ENCODE data around the gene UXT. TPM values are rescaled to one million over a fixed set of nuclear protein-coding genes. Genes with fewer than 3 reads are reported as not detected.
A peak's percentile ranks its signal among the peaks of the same experiment; 100 is the strongest.
"Not testable (repeated sequence)": the region's sequence is repeated elsewhere in the genome, so short reads cannot be mapped to it uniquely, and the experiment has no call there.

The UXT gene
- total and polyA plus RNA-seq, 4 donors: 55.4 to 103 (median 70.6) TPM

GRCh38 chrX:47683184-47683828, 24.3 kb upstream of the UXT start:
- no peak for DNase-seq (ENCODE audit: low read depth in 4 of 6, low spot score in 6 of 6)
- no peaks in the 10 kb centered on the region for H3K36me3 ChIP-seq (ENCODE audit: control insufficient read depth, insufficient read depth, low read length)
- no peaks in the 10 kb centered on the region for H3K9me3 ChIP-seq (ENCODE audit: control insufficient read depth, insufficient read depth, low read length)
- no peaks in the 10 kb centered on the region for H3K27me3 ChIP-seq (ENCODE audit: control insufficient read depth, insufficient read depth, low read length)
- H3K4me1 ChIP-seq (ENCODE audit: control insufficient read depth, insufficient read depth, low read length): no peaks in the 10 kb centered on the region
- no peak overlapping the region for H3K4me3 ChIP-seq (ENCODE audit: low read depth, low read length)
- WGBS (ENCODE audit: insufficient coverage): 76% methylated on average over 13 of the region's 14 CpGs
- H3K27ac ChIP-seq (ENCODE audit: low read depth, low read length): no peak overlapping the region

- DNase-seq (ENCODE audit: low read depth in 4 of 6, low spot score in 6 of 6); H3K4me3 ChIP-seq (ENCODE audit: low read depth, low read length); H3K4me1 ChIP-seq (ENCODE audit: control insufficient read depth, insufficient read depth, low read length); H3K27ac ChIP-seq (ENCODE audit: low read depth, low read length); H3K27me3 ChIP-seq (ENCODE audit: control insufficient read depth, insufficient read depth, low read length); H3K36me3 ChIP-seq (ENCODE audit: control insufficient read depth, insufficient read depth, low read length); H3K9me3 ChIP-seq (ENCODE audit: control insufficient read depth, insufficient read depth, low read length): not testable (repeated sequence)
- WGBS (ENCODE audit: insufficient coverage): no CpG with 5 or more reads among the region's 7 CpGs
These were observed 17.2 kb upstream of the UXT start for GRCh38 chrX:47675959-47676859.

GRCh38 chrX:47674776-47675175, 15.8 kb upstream of the UXT start:
- Histone ChIP-seq H3K27ac (ENCODE audit: low read depth, low read length) (no peak overlapping the region), H3K4me3 (ENCODE audit: low read depth, low read length) (no peak overlapping the region), H3K9me3 (ENCODE audit: control insufficient read depth, insufficient read depth, low read length) (no peaks in the 10 kb centered on the region), H3K27me3 (ENCODE audit: control insufficient read depth, insufficient read depth, low read length) (no peaks in the 10 kb centered on the region), H3K36me3 (ENCODE audit: control insufficient read depth, insufficient read depth, low read length) (no peaks in the 10 kb centered on the region), H3K4me1 (ENCODE audit: control insufficient read depth, insufficient read depth, low read length) (no peaks in the 10 kb centered on the region)
- no peak for DNase-seq (ENCODE audit: low read depth in 4 of 6, low spot score in 6 of 6)
- 76% methylated on average over 3 of the region's 5 CpGs for WGBS (ENCODE audit: insufficient coverage)

GRCh38 chrX:47665797-47666196, 6.8 kb upstream of the UXT start:
- H3K4me3 ChIP-seq (ENCODE audit: low read depth, low read length); H3K27me3 ChIP-seq (ENCODE audit: control insufficient read depth, insufficient read depth, low read length); H3K9me3 ChIP-seq (ENCODE audit: control insufficient read depth, insufficient read depth, low read length); H3K27ac ChIP-seq (ENCODE audit: low read depth, low read length); H3K36me3 ChIP-seq (ENCODE audit: control insufficient read depth, insufficient read depth, low read length); H3K4me1 ChIP-seq (ENCODE audit: control insufficient read depth, insufficient read depth, low read length); DNase-seq (ENCODE audit: low read depth in 4 of 6, low spot score in 6 of 6): not testable (repeated sequence)
- 87% methylated on average over 2 of the region's 4 CpGs for WGBS (ENCODE audit: insufficient coverage)

GRCh38 chrX:47664737-47665136, 5.8 kb upstream of the UXT start:
- H3K27me3 ChIP-seq (ENCODE audit: control insufficient read depth, insufficient read depth, low read length): no peaks in the 10 kb centered on the region
- WGBS (ENCODE audit: insufficient coverage): no CpG with 5 or more reads among the region's 5 CpGs

GRCh38 chrX:47662144-47662657, 3.2 kb upstream of the UXT start:
- Histone ChIP-seq H3K36me3 (ENCODE audit: control insufficient read depth, insufficient read depth, low read length) (no peaks in the 10 kb centered on the region), H3K9me3 (ENCODE audit: control insufficient read depth, insufficient read depth, low read length) (no peaks in the 10 kb centered on the region), H3K27me3 (ENCODE audit: control insufficient read depth, insufficient read depth, low read length) (no peaks in the 10 kb centered on the region), H3K4me1 (ENCODE audit: control insufficient read depth, insufficient read depth, low read length) (no peaks in the 10 kb centered on the region), H3K27ac (ENCODE audit: low read depth, low read length) (no peak overlapping the region), H3K4me3 (ENCODE audit: low read depth, low read length) (no peak overlapping the region)
- DNase-seq (ENCODE audit: low read depth in 4 of 6, low spot score in 6 of 6): no peak
- no CpG with 5 or more reads among the region's 1 CpG for WGBS (ENCODE audit: insufficient coverage)

More at GRCh38 chrX:47664737-47665136, 5.8 kb upstream of the UXT start:
- Histone ChIP-seq H3K4me3 (ENCODE audit: low read depth, low read length) (no peak overlapping the region), H3K36me3 (ENCODE audit: control insufficient read depth, insufficient read depth, low read length) (no peaks in the 10 kb centered on the region), H3K9me3 (ENCODE audit: control insufficient read depth, insufficient read depth, low read length) (no peaks in the 10 kb centered on the region), H3K27ac (ENCODE audit: low read depth, low read length) (no peak overlapping the region), H3K4me1 (ENCODE audit: control insufficient read depth, insufficient read depth, low read length) (no peaks in the 10 kb centered on the region)
- no peak for DNase-seq (ENCODE audit: low read depth in 4 of 6, low spot score in 6 of 6)

GRCh38 chrX:47661539-47661938, 2.6 kb upstream of the UXT start:
- no peaks in the 10 kb centered on the region for H3K36me3 ChIP-seq (ENCODE audit: control insufficient read depth, insufficient read depth, low read length)
- DNase-seq (ENCODE audit: low read depth in 4 of 6, low spot score in 6 of 6): no peak
- no peak overlapping the region for H3K27ac ChIP-seq (ENCODE audit: low read depth, low read length)
- no peaks in the 10 kb centered on the region for H3K9me3 ChIP-seq (ENCODE audit: control insufficient read depth, insufficient read depth, low read length)
- H3K4me3 ChIP-seq (ENCODE audit: low read depth, low read length): no peak overlapping the region
- WGBS (ENCODE audit: insufficient coverage): 82% methylated on average over 5 of the region's 7 CpGs
- no peaks in the 10 kb centered on the region for H3K27me3 ChIP-seq (ENCODE audit: control insufficient read depth, insufficient read depth, low read length)
- H3K4me1 ChIP-seq (ENCODE audit: control insufficient read depth, insufficient read depth, low read length): no peaks in the 10 kb centered on the region

- H3K4me1 ChIP-seq (ENCODE audit: control insufficient read depth, insufficient read depth, low read length): no peaks in the 10 kb centered on the region
- H3K4me3 ChIP-seq (ENCODE audit: low read depth, low read length): peak overlapping the region; percentile 71
- DNase-seq (ENCODE audit: low read depth in 4 of 6, low spot score in 6 of 6): no peak
- 32% methylated on average over 7 of the region's 8 CpGs for WGBS (ENCODE audit: insufficient coverage)
- H3K9me3 ChIP-seq (ENCODE audit: control insufficient read depth, insufficient read depth, low read length): no peaks in the 10 kb centered on the region
- H3K27ac ChIP-seq (ENCODE audit: low read depth, low read length): peak overlapping the region; percentile 96
- H3K36me3 ChIP-seq (ENCODE audit: control insufficient read depth, insufficient read depth, low read length): no peaks in the 10 kb centered on the region
- no peaks in the 10 kb centered on the region for H3K27me3 ChIP-seq (ENCODE audit: control insufficient read depth, insufficient read depth, low read length)
These were observed 394 bp upstream of the UXT start for GRCh38 chrX:47659421-47659726.

GRCh38 chrX:47658301-47658683, 688 bp downstream of the UXT start:
- no peaks in the 10 kb centered on the region for H3K27me3 ChIP-seq (ENCODE audit: control insufficient read depth, insufficient read depth, low read length)
- DNase-seq (ENCODE audit: low read depth in 4 of 6, low spot score in 6 of 6): no peak
- peak overlapping the region; percentile 71 for H3K4me3 ChIP-seq (ENCODE audit: low read depth, low read length)
- WGBS (ENCODE audit: insufficient coverage): 32% methylated on average over 13 of the region's 13 CpGs
- H3K36me3 ChIP-seq (ENCODE audit: control insufficient read depth, insufficient read depth, low read length): no peaks in the 10 kb centered on the region
- H3K27ac ChIP-seq (ENCODE audit: low read depth, low read length): peak overlapping the region; percentile 96
- H3K9me3 ChIP-seq (ENCODE audit: control insufficient read depth, insufficient read depth, low read length): no peaks in the 10 kb centered on the region
- no peaks in the 10 kb centered on the region for H3K4me1 ChIP-seq (ENCODE audit: control insufficient read depth, insufficient read depth, low read length)
